ENCODE data around the gene SH2D2A.
"Not testable (repeated sequence)": the region's sequence is repeated elsewhere in the genome, so short reads cannot be mapped to it uniquely, and the experiment has no call there.

SH2D2A gene

GRCh38 chr1:156767101-156767878 is 49.4 kb downstream of the SH2D2A start, which contains the start of gene PRCC:
Gene PRCC, plus strand, starts transcription at chr1:156767535. Its CDS starts 237 bp downstream, at chr1:156767772.
- peak; percentile 95 for DNase-seq

- no peak for DNase-seq
Observed at GRCh38 chr1:156766298-156767100, 50.1 kb downstream of the SH2D2A start.

GRCh38 chr1:156765666-156766065 is 51.0 kb downstream of the SH2D2A start:
- no peak for DNase-seq

- not testable (repeated sequence) for DNase-seq
Observed at GRCh38 chr1:156765136-156765535, 51.5 kb downstream of the SH2D2A start.

GRCh38 chr1:156760796-156761104 is 55.9 kb downstream of the SH2D2A start:
- no peak for DNase-seq

GRCh38 chr1:156760092-156760795 is 56.4 kb downstream of the SH2D2A start:
- no peak for DNase-seq

GRCh38 chr1:156757572-156758253 is 58.9 kb downstream of the SH2D2A start:
- DNase-seq: not testable (repeated sequence)

- DNase-seq: no peak
Observed at GRCh38 chr1:156756355-156756754, 60.3 kb downstream of the SH2D2A start.
